Measurements from ENCODE around the gene TGIF2. TPM values are rescaled to one million over a fixed set of nuclear protein-coding genes. Genes with fewer than 3 reads are reported as not detected.

TGIF2 gene
- total and polyA plus RNA-seq, 5 donors: 4.9 to 13.4 (median 9.9) TPM

DNA sequence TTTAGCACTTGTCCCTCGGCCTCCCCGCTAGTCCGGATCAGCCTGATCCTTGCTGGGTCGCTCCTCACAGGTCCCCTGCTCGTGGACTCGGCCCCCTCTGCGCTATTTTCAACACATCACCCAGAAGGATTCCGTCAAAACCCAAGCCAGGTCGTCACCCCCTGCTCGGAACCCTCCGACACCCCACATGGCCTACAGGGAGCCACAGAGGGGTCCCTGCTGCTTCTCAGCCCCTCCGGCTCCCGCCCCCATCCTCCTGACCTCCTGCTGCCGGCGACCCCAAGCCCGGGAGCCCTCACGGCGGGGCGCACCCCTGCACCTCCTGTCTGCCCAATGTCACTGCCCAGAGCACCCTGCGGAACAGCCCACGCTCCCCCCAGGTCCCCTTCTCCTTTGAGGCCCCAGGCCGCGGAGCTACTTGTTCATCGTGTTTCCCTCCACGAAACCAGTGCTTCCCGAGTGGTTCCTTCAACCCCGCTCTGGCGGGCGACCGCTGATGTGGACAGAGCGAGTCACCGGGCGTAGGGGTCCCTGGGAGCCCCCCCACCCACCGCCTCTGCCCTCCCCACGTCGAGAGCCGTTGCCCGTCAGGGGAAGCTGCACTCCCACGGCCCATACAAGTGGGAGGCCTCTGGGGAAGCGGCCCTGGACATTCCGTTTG is 32.7 kb upstream of the TGIF2 start:
- no peaks in the 10 kb centered on the region for H3K27me3 ChIP-seq (ENCODE audit: control insufficient read depth, insufficient read depth)
- no peaks in the 10 kb centered on the region for H3K9me3 ChIP-seq (ENCODE audit: control insufficient read depth, low read length)
- peak overlapping the region; percentile 63 for H3K4me3 ChIP-seq (ENCODE audit: low read length)
- H3K4me1 ChIP-seq (ENCODE audit: control insufficient read depth, insufficient read depth, low read length): peaks cover 9% of the 10 kb centered on the region
- WGBS: 26% methylated on average over 41 of the region's 41 CpGs
- H3K27ac ChIP-seq (ENCODE audit: low read length): peak overlapping the region; percentile 64
- ATAC-seq: peak; percentile 0 to 5
- peak in 2 of 3 donors; percentile 61 to 71 for DNase-seq
- intact Hi-C loops (cut with DNase I): loop anchor here in 3 of 4 donors (5.0 kb wide), 2 partner anchors 73 to 78 kb away; no protein-coding TSS in a partner anchor

DNA sequence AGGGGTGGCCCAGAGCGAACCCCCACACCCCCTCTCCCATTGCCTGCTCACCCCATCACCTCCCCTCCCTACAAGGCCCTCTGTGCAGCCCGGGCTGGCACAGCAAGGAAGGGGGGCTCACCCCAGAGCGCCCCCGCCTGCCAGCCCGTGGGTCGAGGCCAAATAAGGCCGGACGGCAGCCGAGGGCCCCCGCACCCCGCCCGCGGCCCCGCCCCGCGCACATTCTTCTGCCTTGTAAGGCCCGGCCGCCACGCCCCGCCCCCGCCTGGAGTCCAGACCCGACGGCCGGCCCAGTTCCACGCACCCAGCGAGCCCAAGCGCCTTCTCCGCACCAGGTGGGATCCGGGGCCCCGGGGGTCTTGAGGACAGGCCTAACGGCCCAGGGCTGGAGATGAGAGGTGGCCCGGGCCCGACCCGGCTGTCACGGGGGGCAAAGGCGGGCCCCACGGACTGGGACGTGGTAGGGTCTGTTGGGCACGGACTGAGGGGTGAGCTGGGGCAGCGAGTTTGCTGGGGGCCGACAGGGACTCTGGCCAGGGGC is 32.1 kb upstream of the TGIF2 start, which contains the start of gene MYL9:
Gene MYL9, plus strand, starts transcription at position 293 of the 541 bp plus-strand sequence. CDS start 3,366 bp downstream, outside the sequence.
- DNase-seq: peak; percentile 95 to 99 (median 98)
- WGBS: 1% methylated on average over 41 of the region's 41 CpGs
- H3K9me3 ChIP-seq (ENCODE audit: control insufficient read depth, low read length): no peaks in the 10 kb centered on the region
- H3K4me1 ChIP-seq (ENCODE audit: control insufficient read depth, insufficient read depth, low read length): peaks cover 9% of the 10 kb centered on the region
- peak within 1 kb of the TSS; percentile 64 for H3K27ac ChIP-seq (ENCODE audit: low read length)
- H3K4me3 ChIP-seq (ENCODE audit: low read length): peak within 1 kb of the TSS; percentile 63
- intact Hi-C loops (cut with DNase I): loop anchor here in 3 of 4 donors (5.0 kb wide), 2 partner anchors 74 to 79 kb away; no protein-coding TSS in a partner anchor
- H3K27me3 ChIP-seq (ENCODE audit: control insufficient read depth, insufficient read depth): no peaks in the 10 kb centered on the region
- ATAC-seq: peak; percentile 89 to 90

DNA sequence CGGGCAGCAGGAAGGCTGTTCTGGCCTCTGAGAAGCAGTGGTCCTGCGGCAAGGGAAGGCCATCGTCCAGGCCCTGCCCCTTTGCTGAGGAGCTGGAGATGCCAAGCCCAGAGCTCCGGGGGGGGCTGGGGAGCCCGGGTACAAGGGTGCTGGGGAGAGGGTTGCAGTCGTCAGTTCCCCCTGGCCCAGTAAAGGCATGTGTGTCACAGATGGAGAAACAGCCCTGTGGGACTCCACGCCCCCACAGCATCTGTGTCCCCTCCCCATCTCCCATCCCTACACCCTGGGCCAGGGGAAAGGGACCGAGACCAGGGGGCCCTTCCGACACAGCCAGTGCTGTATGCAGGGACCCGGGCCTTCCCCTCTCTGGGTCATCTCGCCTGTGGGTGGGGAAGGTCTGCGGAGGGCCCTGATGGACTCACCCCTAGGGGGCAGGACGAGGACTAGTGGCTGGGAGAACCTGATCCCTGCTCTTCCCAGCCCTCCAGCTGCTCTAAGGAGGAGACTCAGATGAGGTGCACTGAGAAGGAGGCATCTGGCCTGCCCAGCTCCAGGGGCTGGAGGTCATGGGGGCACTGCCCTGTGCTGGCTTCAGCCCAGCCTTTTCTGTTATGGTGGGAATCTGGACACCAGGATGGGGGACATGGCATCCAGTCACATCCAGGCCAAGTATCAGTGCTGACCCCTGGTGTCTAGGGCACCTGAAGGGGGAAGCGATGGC is 31.5 kb upstream of the TGIF2 start:
- Histone ChIP-seq H3K4me3 (ENCODE audit: low read length) (peak overlapping the region; percentile 63), H3K27ac (ENCODE audit: low read length) (peak overlapping the region; percentile 59), H3K27me3 (ENCODE audit: control insufficient read depth, insufficient read depth) (no peaks in the 10 kb centered on the region), H3K4me1 (ENCODE audit: control insufficient read depth, insufficient read depth, low read length) (peaks cover 9% of the 10 kb centered on the region), H3K9me3 (ENCODE audit: control insufficient read depth, low read length) (no peaks in the 10 kb centered on the region)
- DNase-seq (peak; percentile 60 to 82 (median 77)), ATAC-seq (peak; percentile 48 to 51)
- WGBS: 17% methylated on average over 14 of the region's 14 CpGs
- intact Hi-C loops (cut with DNase I): loop anchor here in 3 of 4 donors (5.0 kb wide), 2 partner anchors 75 to 80 kb away; no protein-coding TSS in a partner anchor

DNA sequence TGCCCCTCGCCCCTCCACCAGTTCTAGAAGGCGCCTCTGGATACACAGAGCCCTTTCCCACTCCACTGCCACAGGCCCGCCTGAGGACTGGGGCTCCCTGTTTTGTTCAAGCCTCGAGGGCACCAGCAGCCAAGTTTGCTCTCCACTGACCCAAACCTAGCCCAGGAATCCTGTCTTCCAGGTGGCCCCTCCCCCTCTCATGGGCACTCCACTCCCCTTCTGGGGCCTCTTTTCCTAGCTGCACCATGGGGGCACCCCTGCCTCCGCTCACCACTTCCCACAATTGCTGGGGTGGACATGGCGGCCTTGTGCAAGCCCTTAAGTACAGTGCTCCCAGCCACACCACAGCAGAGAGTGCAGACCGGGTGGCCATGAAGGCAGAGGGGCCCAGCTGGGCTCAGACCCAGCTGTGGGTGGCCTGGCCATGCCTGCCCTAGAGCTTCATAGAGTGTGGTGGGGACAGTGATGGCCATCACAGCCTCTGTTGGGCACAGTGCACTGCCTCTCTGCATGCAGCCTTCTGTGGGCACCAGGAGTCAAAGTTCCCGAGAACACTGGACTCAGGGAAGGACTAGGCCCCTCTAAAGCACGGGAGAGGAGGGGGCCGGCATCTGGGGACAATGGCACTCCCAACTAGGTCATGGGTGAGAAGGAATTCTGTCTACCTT is 30.7 kb upstream of the TGIF2 start:
- intact Hi-C loops (cut with DNase I): loop anchor here in 3 of 4 donors (5.0 kb wide), 2 partner anchors 75 to 80 kb away; no protein-coding TSS in a partner anchor
- WGBS: 46% methylated on average over 10 of the region's 10 CpGs
- Histone ChIP-seq H3K27me3 (ENCODE audit: control insufficient read depth, insufficient read depth) (no peaks in the 10 kb centered on the region), H3K4me1 (ENCODE audit: control insufficient read depth, insufficient read depth, low read length) (peaks cover 9% of the 10 kb centered on the region), H3K9me3 (ENCODE audit: control insufficient read depth, low read length) (no peaks in the 10 kb centered on the region), H3K27ac (ENCODE audit: low read length) (peak overlapping the region; percentile 59), H3K4me3 (ENCODE audit: low read length) (peak overlapping the region; percentile 63)
- peak in 1 of 2 donors; percentile 0 for ATAC-seq
- DNase-seq: peak in 2 of 3 donors; percentile 52 to 65

DNA sequence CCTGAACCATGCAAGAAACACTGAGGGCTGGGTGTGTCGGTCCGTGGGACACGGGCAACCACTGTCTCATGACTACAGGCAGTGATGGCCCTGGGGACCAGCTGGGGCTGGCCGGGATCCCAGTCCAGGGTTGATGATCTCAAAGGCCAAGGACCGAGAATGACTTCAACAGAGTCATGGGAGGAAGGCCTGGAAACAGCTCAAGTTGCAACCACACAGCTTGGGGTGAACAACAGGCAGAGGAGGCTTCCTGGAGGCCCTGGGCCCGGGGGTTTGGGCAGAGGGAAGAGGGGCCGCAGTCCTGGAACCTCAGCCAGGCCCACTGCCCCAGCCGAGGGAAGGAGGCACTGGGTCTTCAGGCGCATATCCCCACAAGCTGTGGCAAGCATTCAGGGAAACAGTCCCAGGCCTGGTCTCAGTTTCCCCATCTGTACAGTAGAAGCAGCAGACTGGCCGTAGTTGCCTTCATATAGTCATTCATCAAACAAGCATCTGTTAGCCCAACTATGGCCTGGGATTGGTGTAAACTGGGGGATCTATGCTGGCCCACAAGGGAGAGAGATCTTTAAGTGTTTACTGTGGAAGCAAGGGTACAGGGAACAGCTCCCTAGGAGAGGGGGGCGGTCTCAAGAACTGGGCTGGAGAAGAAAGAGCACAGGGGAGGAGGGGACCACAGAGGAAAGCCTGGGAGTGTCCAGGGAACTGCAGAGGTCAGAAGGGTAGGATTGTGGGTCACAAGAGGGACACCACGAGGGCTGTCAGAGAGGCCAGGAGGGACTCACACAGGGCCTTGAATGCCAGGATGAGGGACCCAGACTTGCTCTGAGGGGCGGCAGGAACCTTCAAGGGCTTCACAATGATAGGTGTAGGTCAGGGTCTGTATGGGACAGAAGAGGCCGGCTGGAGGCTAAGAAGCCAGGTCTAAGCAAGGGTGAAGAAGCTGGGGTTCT is 29.9 kb upstream of the TGIF2 start:
- WGBS: 37% methylated on average over 14 of the region's 14 CpGs
- H3K27ac ChIP-seq (ENCODE audit: low read length): peak overlapping the region; percentile 59
- peak overlapping the region; percentile 63 for H3K4me3 ChIP-seq (ENCODE audit: low read length)
- intact Hi-C loops (cut with DNase I): loop anchor here in 3 of 4 donors (5.0 kb wide), 2 partner anchors 76 to 81 kb away; no protein-coding TSS in a partner anchor
- DNase-seq (peak; percentile 90 to 95 (median 95)), ATAC-seq (peak; percentile 33 to 52)
- no peaks in the 10 kb centered on the region for H3K9me3 ChIP-seq (ENCODE audit: control insufficient read depth, low read length)
- no peaks in the 10 kb centered on the region for H3K27me3 ChIP-seq (ENCODE audit: control insufficient read depth, insufficient read depth)
- H3K4me1 ChIP-seq (ENCODE audit: control insufficient read depth, insufficient read depth, low read length): peaks cover 9% of the 10 kb centered on the region

DNA sequence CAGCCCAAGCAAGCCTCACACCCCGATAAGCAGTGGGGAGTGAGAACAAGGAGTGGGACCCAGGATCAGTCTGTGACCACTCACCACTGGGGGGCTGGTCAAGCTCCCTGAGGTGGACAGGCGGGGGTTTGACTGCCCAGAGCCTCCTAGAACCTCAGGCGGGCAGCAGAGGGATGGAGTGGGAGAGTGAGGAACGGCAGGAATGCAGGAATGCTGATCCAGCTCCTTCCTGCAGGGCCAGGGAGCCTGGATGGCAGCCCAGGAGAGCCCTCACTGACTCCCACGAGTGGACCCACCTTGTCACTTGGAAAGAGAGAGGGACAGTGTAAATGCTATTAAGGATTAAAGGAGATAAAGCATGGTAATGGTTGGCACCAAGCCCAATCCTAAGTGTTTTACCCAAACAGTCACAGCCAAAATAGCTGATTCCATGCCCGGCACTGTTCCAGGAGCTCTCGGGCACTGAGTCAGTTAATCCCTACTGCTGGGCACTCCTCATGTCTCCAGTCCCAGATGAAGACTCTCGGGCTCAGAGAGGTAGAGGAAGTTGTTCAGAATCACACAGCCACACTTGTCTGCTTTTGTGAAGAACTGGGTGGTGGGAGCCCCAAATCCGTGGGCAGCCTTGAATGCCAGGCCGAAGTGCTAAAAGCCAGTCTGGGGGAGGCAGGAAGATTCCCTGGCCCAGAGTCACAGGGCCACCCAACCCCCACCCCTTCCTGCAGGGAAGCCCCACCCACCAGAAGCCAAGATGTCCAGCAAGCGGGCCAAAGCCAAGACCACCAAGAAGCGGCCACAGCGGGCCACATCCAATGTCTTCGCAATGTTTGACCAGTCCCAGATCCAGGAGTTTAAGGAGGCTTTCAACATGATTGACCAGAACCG is 29.0 kb upstream of the TGIF2 start:
- Histone ChIP-seq H3K27me3 (ENCODE audit: control insufficient read depth, insufficient read depth) (no peaks in the 10 kb centered on the region), H3K9me3 (ENCODE audit: control insufficient read depth, low read length) (no peaks in the 10 kb centered on the region), H3K27ac (ENCODE audit: low read length) (peak overlapping the region; percentile 59), H3K4me3 (ENCODE audit: low read length) (no peak overlapping the region), H3K4me1 (ENCODE audit: control insufficient read depth, insufficient read depth, low read length) (peaks cover 9% of the 10 kb centered on the region)
- WGBS: 59% methylated on average over 15 of the region's 15 CpGs
- intact Hi-C loops (cut with DNase I): loop anchor here in 3 of 4 donors (5.0 kb wide), 2 partner anchors 77 to 82 kb away; no protein-coding TSS in a partner anchor
- DNase-seq (peak; percentile 67 to 82 (median 80)), ATAC-seq (peak; percentile 2 to 12)

DNA sequence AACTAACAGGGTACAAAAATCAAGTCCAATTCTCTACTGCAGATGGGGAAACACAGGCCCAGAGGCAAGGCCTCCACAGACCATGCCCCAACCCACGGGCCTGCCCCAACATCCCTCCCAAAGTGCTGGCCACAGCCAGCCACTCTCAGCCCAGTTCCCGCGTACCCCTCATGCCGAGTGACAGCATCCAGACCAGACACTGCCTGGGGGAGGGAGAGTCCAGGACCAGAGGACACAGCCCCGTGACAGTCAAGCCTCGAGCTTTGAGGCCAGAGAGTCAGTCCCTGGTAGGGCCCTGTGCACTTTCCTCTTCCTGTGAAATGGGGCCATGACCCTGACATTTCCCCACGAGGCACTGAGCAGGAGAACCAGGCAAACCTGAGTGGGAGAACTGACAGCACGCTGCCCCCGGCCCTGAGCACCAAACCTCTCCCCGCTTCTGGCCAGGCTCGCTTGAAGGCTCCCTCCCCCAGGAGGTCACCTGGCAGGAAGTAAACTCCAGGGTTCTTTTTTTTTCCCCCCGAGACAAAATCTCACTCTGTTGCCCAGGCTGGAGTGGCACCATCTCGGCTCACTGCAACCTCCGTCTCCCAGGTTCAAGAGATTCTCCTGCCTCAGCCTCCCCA is 27.2 kb upstream of the TGIF2 start:
- intact Hi-C loops (cut with DNase I): no loop called here
- WGBS: 60% methylated on average over 14 of the region's 14 CpGs
- DNase-seq (no peak), ATAC-seq (no peak)
- H3K27me3 ChIP-seq (ENCODE audit: control insufficient read depth, insufficient read depth): no peaks in the 10 kb centered on the region
- H3K9me3 ChIP-seq (ENCODE audit: control insufficient read depth, low read length): no peaks in the 10 kb centered on the region
- H3K4me1 ChIP-seq (ENCODE audit: control insufficient read depth, insufficient read depth, low read length): peaks cover 9% of the 10 kb centered on the region
- no peak overlapping the region for H3K27ac ChIP-seq (ENCODE audit: low read length)
- H3K4me3 ChIP-seq (ENCODE audit: low read length): no peak overlapping the region

DNA sequence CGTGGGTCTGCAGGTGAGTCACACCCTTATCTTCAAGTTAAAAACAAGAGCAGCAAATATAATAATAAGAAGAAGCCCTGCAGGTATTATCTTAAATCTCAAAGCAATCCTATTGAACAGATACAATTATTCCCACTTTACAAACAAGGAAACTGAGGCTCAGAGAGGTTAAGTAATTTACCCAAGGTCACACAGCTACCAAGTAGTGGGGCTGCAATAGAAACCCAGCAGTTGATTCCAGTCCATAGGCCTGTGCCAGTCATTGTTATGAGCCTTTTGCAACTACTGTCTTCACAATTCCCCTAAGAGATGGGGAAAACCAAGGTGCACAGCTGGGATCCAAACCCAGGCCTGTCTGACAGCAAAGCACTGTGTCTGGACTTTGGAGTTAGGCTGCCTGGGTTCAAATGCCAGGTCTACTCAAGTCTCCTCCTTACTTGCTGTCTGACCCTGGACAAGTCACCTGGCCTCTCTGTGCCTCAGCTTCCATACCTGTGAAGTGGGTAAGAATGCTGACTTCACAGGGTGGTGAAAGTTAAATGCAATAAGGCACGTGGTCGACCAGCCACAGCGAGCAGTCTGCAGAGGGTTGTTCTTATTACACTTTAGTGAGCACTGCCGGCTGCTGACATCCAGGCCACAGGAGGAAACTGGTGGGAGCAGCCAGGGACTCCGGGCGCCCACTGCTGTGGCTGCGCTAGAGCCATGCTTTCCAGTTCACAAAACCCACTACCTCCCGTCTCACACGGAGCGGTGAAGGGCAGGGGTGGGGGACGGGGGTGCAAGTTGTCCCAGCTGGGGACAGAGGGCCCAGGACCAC is 26.0 kb upstream of the TGIF2 start:
- H3K9me3 ChIP-seq (ENCODE audit: control insufficient read depth, low read length): no peaks in the 10 kb centered on the region
- no peaks in the 10 kb centered on the region for H3K27me3 ChIP-seq (ENCODE audit: control insufficient read depth, insufficient read depth)
- intact Hi-C loops (cut with DNase I): no loop called here
- H3K4me1 ChIP-seq (ENCODE audit: control insufficient read depth, insufficient read depth, low read length): peaks cover 9% of the 10 kb centered on the region
- DNase-seq (peak in 1 of 3 donors; percentile 35), ATAC-seq (no peak)
- H3K27ac ChIP-seq (ENCODE audit: low read length): no peak overlapping the region
- no peak overlapping the region for H3K4me3 ChIP-seq (ENCODE audit: low read length)
- WGBS: 64% methylated on average over 12 of the region's 12 CpGs
